Smooth muscle cell of the coronary artery (primary cell): Measurements from ENCODE around the gene FSCB. TPM values are rescaled to one million over a fixed set of nuclear protein-coding genes. Genes with fewer than 3 reads are reported as not detected.

ENCODE experiments used
- total RNA-seq: library from RNA; depleted of rRNA; stranded (reverse); fragments of >200 nt; gene quantifications from 2 replicates; pipeline ENCODE4 v1.2.3, GENCODE V29; 2014; ENCODE audit warnings: low replicate concordance

Gene FSCB, protein sequence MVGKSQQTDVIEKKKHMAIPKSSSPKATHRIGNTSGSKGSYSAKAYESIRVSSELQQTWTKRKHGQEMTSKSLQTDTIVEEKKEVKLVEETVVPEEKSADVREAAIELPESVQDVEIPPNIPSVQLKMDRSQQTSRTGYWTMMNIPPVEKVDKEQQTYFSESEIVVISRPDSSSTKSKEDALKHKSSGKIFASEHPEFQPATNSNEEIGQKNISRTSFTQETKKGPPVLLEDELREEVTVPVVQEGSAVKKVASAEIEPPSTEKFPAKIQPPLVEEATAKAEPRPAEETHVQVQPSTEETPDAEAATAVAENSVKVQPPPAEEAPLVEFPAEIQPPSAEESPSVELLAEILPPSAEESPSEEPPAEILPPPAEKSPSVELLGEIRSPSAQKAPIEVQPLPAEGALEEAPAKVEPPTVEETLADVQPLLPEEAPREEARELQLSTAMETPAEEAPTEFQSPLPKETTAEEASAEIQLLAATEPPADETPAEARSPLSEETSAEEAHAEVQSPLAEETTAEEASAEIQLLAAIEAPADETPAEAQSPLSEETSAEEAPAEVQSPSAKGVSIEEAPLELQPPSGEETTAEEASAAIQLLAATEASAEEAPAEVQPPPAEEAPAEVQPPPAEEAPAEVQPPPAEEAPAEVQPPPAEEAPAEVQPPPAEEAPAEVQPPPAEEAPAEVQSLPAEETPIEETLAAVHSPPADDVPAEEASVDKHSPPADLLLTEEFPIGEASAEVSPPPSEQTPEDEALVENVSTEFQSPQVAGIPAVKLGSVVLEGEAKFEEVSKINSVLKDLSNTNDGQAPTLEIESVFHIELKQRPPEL
- total RNA-seq = 0.75 TPM in 1 of 2 replicates, not detected in the other

DNA sequence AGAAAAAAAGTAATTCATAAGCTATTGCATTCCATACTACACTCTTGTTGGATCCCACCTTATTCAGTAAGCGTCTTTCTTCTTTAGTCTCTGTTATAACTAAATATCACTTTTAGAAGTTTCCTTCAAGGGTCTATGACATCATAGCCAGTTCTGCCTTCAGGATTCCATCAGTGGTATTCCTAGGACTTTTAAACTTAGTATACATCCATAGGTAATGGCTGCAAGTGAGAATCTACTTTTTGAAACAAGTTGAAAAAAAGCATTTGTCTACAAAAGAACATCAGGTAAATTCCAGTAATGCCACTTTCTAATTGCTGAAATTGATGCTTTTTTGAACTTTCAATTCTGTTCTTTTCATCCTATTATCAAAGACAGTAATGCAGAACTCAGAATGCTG, at the start of gene FSCB:
FSCB (minus strand) TSS at position 101 of the 400 bp plus-strand sequence. CDS start 296 bp downstream, outside the sequence.

